Measurements from ENCODE around the gene MTOR.

- TF ChIP-seq POLR2A (IDR thresholded peaks at IDR 0.05) (no peak), CTCF (IDR thresholded peaks at IDR 0.05) (no peak)
Measured at GRCh38 chr1:11289064-11289463, 26.7 kb upstream of the MTOR start.

All from stomach (tissue), 4 donors.